Smooth muscle cell of bladder (primary cell): ENCODE results near the gene ENGASE. TPM values are rescaled to one million over a fixed set of nuclear protein-coding genes. Genes with fewer than 3 reads are reported as not detected.

Experiments
- total RNA-seq: library from RNA; depleted of rRNA; stranded (reverse); fragments of >200 nt; gene quantifications from 2 replicates; pipeline ENCODE4 v1.2.3, GENCODE V29; 2014

Gene ENGASE
- total RNA-seq: 11.8 and 18.0 TPM in 2 replicates

GRCh38 chr17:79074649-79075445 is at the start of gene ENGASE:
ENGASE (plus strand) TSS chr17:79074824; CDS start chr17:79074945, 121 bp downstream.

Other genes starting within 250 kb of the ENGASE start
- 11.2 and 14.6 TPM in 2 replicates for gene USP36, start 234.0 kb upstream of the ENGASE start, total RNA-seq
- gene CEP295NL, start 171.6 kb upstream of the ENGASE start, total RNA-seq: 0.85 and 1.8 TPM in 2 replicates
- gene TIMP2, start 149.4 kb upstream of the ENGASE start, total RNA-seq: 44.7 and 79.5 TPM in 2 replicates
- gene LGALS3BP, start 94.9 kb upstream of the ENGASE start, total RNA-seq: 258 and 334 TPM in 2 replicates
- 27.9 and 42.5 TPM in 2 replicates for gene CANT1, start 65.1 kb upstream of the ENGASE start, total RNA-seq
- gene C1QTNF1, start 50.7 kb upstream of the ENGASE start, total RNA-seq: 40.4 and 77.1 TPM in 2 replicates